Mucosa of gallbladder (tissue), 1 donor: ENCODE measurements around the gene TRMT11. TPM values are rescaled to one million over a fixed set of nuclear protein-coding genes. Genes with fewer than 3 reads are reported as not detected.
"Not testable (repeated sequence)": the region's sequence is repeated elsewhere in the genome, so short reads cannot be mapped to it uniquely, and the experiment has no call there.

Experiments
- DNase-seq: peaks from one replicate; pipeline ENCODE4 v3.0.0-alpha.2; 2020; ENCODE audit warnings: low spot score
- total RNA-seq: library from RNA; stranded (reverse); gene quantifications from one replicate; pipeline ENCODE4 v1.2.1, GENCODE V29; 2021
- donor health status: DM: no; HTN: no; CAD: no.

The TRMT11 gene
- total RNA-seq, 1 donor from 2014 or later = 18.0 TPM

DNA sequence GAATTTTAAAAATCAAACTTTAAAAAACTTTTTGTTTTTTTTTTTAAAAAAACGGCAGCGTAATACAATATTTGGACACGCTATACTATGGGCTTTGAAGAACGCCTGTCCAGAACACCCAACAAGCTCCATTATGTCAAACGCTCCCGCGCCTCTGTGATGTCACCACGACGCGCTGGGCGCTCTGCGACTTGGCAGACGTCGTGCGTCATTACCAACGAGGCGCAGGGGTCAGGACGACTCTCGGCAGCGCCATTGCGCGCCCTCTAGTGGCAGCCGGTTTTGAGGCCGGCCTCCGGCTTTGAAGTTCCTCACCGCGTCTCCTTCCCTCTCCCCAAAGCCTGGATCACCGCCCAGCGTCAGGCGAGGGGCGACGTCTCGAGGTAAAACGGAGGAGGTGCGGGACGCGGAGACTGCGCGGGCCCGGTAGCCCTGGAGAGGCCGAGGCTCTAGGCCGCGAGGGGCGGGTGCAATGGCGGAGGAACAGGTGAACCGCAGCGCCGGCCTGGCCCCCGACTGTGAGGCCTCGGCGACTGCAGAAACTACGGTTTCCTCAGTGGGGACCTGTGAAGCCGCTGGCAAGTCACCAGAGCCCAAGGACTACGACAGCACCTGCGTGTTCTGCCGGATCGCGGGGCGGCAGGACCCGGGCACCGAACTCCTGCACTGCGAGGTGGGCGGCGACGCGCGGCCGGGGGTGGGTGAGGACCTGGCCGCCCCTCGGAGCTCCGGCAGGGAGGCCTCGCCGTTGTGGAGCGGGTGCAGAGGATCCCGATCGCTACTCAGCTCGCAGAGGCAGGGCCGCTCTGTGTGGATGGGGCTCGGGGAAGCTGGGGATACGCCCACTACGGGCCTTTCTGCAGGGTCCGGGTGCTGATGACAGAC lies 29.6 kb upstream of the TRMT11 start, which contains the start of gene HINT3:
Gene HINT3 (plus strand): TSS at position 265 of the 885 bp plus-strand sequence. CDS start 208 bp downstream, at position 473.
- peak; percentile 98 for DNase-seq

DNA sequence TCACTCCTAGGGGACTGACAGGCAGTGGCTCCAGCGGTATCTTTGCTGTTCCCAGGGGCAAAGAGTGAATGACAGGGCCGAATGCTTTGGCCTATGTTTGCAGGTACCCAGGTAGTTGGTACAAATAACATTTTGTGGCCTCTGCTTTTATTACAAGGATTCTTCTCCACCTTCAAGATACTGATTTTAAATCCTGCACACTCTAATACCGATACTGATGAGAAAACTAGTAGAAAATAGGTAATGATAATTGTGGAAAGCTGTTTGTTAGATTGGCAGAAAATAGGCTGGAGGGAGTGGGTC lies 29.0 kb upstream of the TRMT11 start:
- no peak for DNase-seq

- peak; percentile 50 for DNase-seq
Measured at GRCh38 chr6:125957845-125958244, 28.5 kb upstream of the TRMT11 start.

GRCh38 chr6:125959041-125959440 lies 27.3 kb upstream of the TRMT11 start:
- no peak for DNase-seq

DNA sequence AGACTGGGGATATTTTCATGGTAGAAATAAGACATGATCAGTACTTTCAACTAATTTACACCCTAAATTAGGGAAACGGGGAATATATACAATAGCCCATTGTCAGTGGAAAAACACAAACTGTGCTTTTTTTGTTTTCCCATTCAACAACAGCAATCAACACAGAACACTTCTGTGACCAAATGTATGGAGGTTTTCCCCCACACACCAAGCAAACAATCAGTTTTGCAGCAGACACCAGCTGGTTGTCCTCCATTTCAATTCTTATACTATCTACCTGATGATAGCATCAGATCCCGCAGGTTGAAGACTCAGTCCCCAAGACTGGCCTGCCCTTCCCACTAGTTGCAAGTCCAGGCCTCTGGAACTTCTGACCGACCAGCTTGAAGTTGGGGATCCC lies 25.2 kb upstream of the TRMT11 start:
- no peak for DNase-seq

DNA sequence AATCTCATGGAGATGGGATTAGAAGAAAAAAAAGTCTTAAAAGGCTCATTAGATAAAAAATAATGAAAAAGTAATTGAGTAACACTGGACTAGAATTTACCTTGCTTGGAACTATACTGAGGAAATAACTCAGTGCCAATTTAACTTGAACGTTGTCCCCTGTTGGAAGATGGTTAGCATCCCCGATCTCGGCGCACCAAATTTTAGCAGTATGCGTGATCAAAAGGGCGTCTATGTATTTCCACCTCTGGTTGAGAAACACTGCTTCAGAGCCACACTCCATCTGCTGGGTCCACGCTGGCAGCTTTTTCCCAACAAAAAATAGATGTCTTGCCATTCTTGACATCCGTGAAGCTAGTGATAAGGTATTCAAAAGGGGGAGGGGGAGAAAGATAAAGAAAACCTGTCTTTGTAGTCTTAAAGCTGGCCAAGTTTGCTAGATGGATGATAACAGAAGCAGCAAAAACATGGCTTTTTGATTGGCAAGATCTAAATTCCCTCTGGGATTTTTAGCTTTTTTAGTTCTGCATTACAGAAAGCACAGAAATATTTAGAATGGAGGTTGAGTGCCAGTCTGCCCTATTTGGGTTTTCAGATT lies 23.3 kb upstream of the TRMT11 start:
- DNase-seq = no peak

- DNase-seq = no peak
Measured at GRCh38 chr6:125963817-125964216, 22.5 kb upstream of the TRMT11 start.

DNA sequence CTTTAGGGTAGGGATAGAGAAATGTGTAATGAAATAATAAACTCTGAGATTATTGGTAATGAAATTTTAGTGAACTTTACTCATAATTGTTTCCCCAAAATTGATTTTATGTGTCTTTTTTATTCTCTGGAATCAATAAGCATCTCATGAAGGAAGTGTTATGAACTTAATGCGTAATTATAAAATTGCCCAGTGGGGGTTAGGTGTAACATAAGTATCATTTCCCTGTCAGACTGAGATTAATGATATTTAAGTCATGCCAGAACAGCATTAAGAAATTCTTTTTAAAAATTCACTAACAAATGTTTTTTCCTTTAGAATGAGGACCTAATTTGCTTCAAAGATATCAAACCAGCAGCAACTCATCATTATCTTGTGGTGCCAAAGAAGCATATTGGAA lies 19.8 kb upstream of the TRMT11 start:
- no peak for DNase-seq

DNA sequence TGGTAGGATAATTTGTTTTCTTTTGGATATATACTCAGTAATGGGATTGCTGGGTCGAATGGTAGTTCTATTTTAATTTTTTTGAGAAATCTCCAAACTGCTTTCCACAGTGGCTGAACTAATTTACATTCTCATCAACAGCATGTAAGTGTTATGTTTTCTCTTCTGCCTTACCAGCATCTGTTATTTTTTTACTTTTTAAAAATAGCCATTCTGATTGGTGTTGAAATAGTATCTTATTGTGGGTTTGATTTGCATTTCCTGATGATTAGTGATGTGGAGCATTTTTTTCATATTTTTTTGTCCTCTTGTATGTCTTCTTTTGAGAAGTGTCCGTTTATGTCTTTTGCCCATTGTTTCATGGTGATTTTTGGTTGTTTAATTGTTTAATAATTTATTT lies 17.8 kb upstream of the TRMT11 start:
- no peak for DNase-seq

GRCh38 chr6:125970760-125971159 lies 15.6 kb upstream of the TRMT11 start:
- DNase-seq = no peak

- DNase-seq = not testable (repeated sequence)
Measured at GRCh38 chr6:125972478-125972877, 13.9 kb upstream of the TRMT11 start.

GRCh38 chr6:125974214-125974866 lies 12.0 kb upstream of the TRMT11 start:
- DNase-seq = no peak

- DNase-seq = no peak
Measured at GRCh38 chr6:125979101-125979500, 7.2 kb upstream of the TRMT11 start.

GRCh38 chr6:125981571-125982185 lies 4.7 kb upstream of the TRMT11 start:
- DNase-seq = no peak

GRCh38 chr6:125983246-125983945 lies 2.9 kb upstream of the TRMT11 start:
- no peak for DNase-seq

- peak; percentile 16 for DNase-seq
Measured at GRCh38 chr6:125984311-125984710, 2.0 kb upstream of the TRMT11 start.

- no peak for DNase-seq
Measured at GRCh38 chr6:125985522-125985921, 818 bp upstream of the TRMT11 start.

DNA sequence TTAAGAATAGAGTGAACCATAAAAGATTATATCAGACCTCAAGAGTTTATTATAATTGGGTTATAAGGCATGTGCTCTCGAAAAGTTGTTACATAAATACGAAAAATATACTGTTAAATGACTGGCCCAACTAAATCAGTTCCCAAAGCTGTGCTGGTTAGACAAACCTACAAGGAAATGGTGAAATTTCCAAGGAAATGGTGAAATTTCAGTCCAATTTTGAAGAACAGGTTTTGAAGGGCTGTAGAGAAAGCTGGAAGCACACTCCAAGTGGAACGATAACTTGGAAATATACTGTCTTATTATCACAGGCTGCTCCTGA lies 400 bp upstream of the TRMT11 start:
- DNase-seq = no peak

GRCh38 chr6:125987026-125987617 lies 782 bp downstream of the TRMT11 start:
- no peak for DNase-seq

DNA sequence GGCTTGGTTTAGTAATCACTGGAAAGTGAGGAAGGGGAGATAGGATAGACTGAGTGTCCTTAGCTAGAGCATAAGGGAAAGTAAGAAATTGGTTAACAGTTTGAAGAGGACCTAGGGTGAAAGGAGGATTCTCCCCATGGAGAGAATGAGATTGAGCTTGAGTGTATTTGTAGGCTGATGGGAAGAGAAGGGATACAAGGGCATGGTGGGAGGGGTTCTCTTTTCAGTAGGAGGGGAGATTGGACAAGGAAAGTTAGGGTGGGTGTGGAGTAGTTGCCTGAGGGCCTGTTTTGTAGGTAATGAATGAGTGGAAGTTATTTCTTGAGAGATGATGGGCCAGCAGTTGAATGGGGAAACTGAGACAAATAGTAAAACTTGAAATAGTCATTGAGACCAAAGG lies 1.9 kb downstream of the TRMT11 start:
- no peak for DNase-seq

- no peak for DNase-seq
Measured at GRCh38 chr6:125989631-125990030, 3.3 kb downstream of the TRMT11 start.

DNA sequence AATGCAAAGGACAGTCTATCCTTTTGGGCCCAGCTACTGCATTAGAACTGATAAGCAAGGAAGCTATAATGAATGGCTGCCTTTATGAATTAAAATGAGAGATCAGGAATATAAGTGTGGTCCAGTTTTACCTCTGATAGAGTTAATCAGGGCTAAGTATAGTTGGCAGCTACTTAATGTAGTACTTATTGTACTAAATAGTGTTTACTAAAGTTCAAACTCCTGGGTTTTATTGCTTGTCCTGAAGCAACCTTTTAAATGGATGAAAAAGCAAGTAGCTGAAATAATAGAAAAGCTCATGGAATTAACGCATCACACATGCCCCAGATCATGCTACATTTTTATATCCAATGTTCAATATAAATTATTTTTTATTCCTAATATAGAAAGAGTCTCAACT lies 5.3 kb downstream of the TRMT11 start:
- DNase-seq = no peak
